HG03095 (cell line): ENCODE results near the gene CDC45.

Experiments used
- ATAC-seq: cut with Tn5 transposase; IDR thresholded peaks from one replicate; pipeline ENCODE4 v1.9.1; 2021; ENCODE audit warnings: moderate library complexity; ENCODE audit not compliant: unreplicated experiment

CDC45 gene

GRCh38 chr22:19510919-19511341 lies 31.2 kb downstream of the CDC45 start:
- ATAC-seq: no peak

GRCh38 chr22:19513823-19514222 lies 34.1 kb downstream of the CDC45 start:
- no peak for ATAC-seq

- ATAC-seq: no peak
Measured at GRCh38 chr22:19514831-19515565, 35.3 kb downstream of the CDC45 start.

GRCh38 chr22:19515654-19516377 lies 36.1 kb downstream of the CDC45 start:
- ATAC-seq: no peak

- no peak for ATAC-seq
Measured at GRCh38 chr22:19516378-19517170, 36.9 kb downstream of the CDC45 start.

GRCh38 chr22:19517171-19517500 lies 37.4 kb downstream of the CDC45 start:
- no peak for ATAC-seq

- no peak for ATAC-seq
Measured at GRCh38 chr22:19517919-19518611, 38.3 kb downstream of the CDC45 start.

- ATAC-seq: no peak
Measured at GRCh38 chr22:19518635-19519034, 38.9 kb downstream of the CDC45 start.

GRCh38 chr22:19519041-19519926 lies 39.6 kb downstream of the CDC45 start:
- ATAC-seq: no peak

GRCh38 chr22:19520007-19520406 lies 40.3 kb downstream of the CDC45 start:
- no peak for ATAC-seq

- ATAC-seq: no peak
Measured at GRCh38 chr22:19520566-19521305, 41.0 kb downstream of the CDC45 start.

GRCh38 chr22:19522190-19522880 lies 42.6 kb downstream of the CDC45 start:
- ATAC-seq: no peak

GRCh38 chr22:19522881-19523239 lies 43.1 kb downstream of the CDC45 start:
- no peak for ATAC-seq

GRCh38 chr22:19523240-19524169 lies 43.8 kb downstream of the CDC45 start:
- no peak for ATAC-seq

GRCh38 chr22:19524170-19525115 lies 44.7 kb downstream of the CDC45 start, which contains the start of gene CLDN5:
Gene CLDN5 (minus strand): TSS chr22:19524410. CDS start chr22:19524255, 155 bp downstream.
- no peak for ATAC-seq

- no peak for ATAC-seq
Measured at GRCh38 chr22:19525116-19525660, 45.5 kb downstream of the CDC45 start.
